Effector memory CD4-positive, alpha-beta T cell (primary cell): Measurements from ENCODE around the gene TSKU.

Experiments
- DNase-seq, 3 donors: peaks; one replicate each; pipeline ENCODE4 v3.0.0-alpha.2; 2020
- H3K27ac ChIP-seq: 2 replicates; pipeline ENCODE4 v1.7.0; 2013; ENCODE audit warnings: mild to moderate bottlenecking, low read length, moderate library complexity; ENCODE audit not compliant: insufficient read depth, poor library complexity, severe bottlenecking
- H3K27me3 ChIP-seq: replicated peaks from 2 replicates; pipeline ENCODE4 v1.7.0; 2013; ENCODE audit warnings: mild to moderate bottlenecking, low read length; ENCODE audit not compliant: insufficient read depth, control insufficient read depth, poor library complexity, severe bottlenecking
- H3K36me3 ChIP-seq: 2 replicates; pipeline ENCODE4 v1.7.0; 2013; ENCODE audit warnings: mild to moderate bottlenecking, low read length, moderate library complexity; ENCODE audit not compliant: control insufficient read depth, insufficient read depth
- H3K4me1 ChIP-seq: 2 replicates; pipeline ENCODE4 v1.7.0; 2013; ENCODE audit warnings: low read length, mild to moderate bottlenecking; ENCODE audit not compliant: control insufficient read depth, insufficient read depth, poor library complexity, severe bottlenecking
- H3K4me3 ChIP-seq: 2 replicates; pipeline ENCODE4 v1.7.0; 2013; ENCODE audit warnings: low read length, low read depth, mild to moderate bottlenecking; ENCODE audit not compliant: insufficient read depth, poor library complexity, severe bottlenecking
- H3K9me3 ChIP-seq: 2 replicates; pipeline ENCODE4 v1.7.0; 2013; ENCODE audit warnings: mild to moderate bottlenecking, low read length, moderate library complexity; ENCODE audit not compliant: control insufficient read depth

TSKU gene

GRCh38 chr11:76843907-76844306, 60.8 kb downstream of the TSKU start:
- Histone ChIP-seq H3K9me3 (no peaks in the 10 kb centered on the region), H3K4me1 (no peaks in the 10 kb centered on the region), H3K27ac (no peak overlapping the region), H3K36me3 (no peaks in the 10 kb centered on the region), H3K27me3 (no peaks in the 10 kb centered on the region), H3K4me3 (no peak overlapping the region)
- DNase-seq = no peak

- Histone ChIP-seq H3K4me3 (no peak overlapping the region), H3K27me3 (no peaks in the 10 kb centered on the region), H3K27ac (no peak overlapping the region), H3K36me3 (no peaks in the 10 kb centered on the region), H3K9me3 (no peaks in the 10 kb centered on the region), H3K4me1 (no peaks in the 10 kb centered on the region)
- DNase-seq = no peak
These were observed 61.4 kb downstream of the TSKU start for GRCh38 chr11:76844511-76844910.

- Histone ChIP-seq H3K4me1 (no peaks in the 10 kb centered on the region), H3K9me3 (no peaks in the 10 kb centered on the region), H3K27ac (no peak overlapping the region), H3K4me3 (no peak overlapping the region), H3K27me3 (no peaks in the 10 kb centered on the region), H3K36me3 (no peaks in the 10 kb centered on the region)
- DNase-seq = no peak
These were observed 61.9 kb downstream of the TSKU start for GRCh38 chr11:76845069-76845468.

GRCh38 chr11:76846441-76846840, 63.3 kb downstream of the TSKU start:
- Histone ChIP-seq H3K4me1 (no peaks in the 10 kb centered on the region), H3K9me3 (no peaks in the 10 kb centered on the region), H3K4me3 (no peak overlapping the region), H3K27ac (no peak overlapping the region), H3K36me3 (no peaks in the 10 kb centered on the region), H3K27me3 (no peaks in the 10 kb centered on the region)
- no peak for DNase-seq
